Stomach (tissue), 4 donors: ENCODE results near the gene RNFT2.

ENCODE experiments used
- POLR2A ChIP-seq, 4 donors: fragments of 450-650 bp; IDR thresholded peaks; one replicate each; pipeline ENCODE4 v1.6.1; 2016; ENCODE audit warnings: antibody characterized with exemption in 4 of 4, control low read depth in 2 of 4, mild to moderate bottlenecking in 1 of 4, moderate library complexity in 1 of 4
- POLR2AphosphoS5 ChIP-seq, 3 donors: sonication (generic); formaldehyde crosslinking; IDR thresholded peaks; one replicate each; pipeline ENCODE4 v1.6.1; 2016; ENCODE audit warnings: antibody characterized with exemption in 3 of 3
- TF ChIP-seq, protein P1 (sequence below), 7 experiments: fragments of 450-650 bp in 4 of 7; fragments of 200-600 bp in 3 of 7; sonication (generic) in 3 of 7; IDR thresholded peaks; one replicate each; pipeline ENCODE4 v1.5.1; 2016 to 2019; ENCODE audit warnings: antibody characterized with exemption in 7 of 7, control low read depth in 2 of 7, mild to moderate bottlenecking in 1 of 7

DNA sequence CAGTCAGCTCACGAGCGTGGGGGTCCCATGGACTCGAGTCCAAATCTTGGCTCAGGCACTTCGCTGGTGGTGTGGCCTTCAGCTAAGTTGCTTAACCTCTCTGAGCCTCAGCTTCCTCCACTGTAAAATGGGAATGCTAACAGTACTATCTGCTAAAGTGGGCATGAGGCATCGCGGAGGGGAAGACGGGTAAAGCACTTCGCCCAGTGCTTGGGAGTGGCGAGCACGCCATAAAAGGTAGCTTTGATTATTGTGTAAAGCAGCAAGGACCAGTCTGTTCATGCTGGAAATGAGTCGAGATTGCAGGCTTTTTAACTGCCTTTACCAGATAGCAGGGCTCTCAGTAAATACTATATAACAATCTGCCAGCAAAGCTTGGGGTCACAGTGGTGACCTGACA is 118.6 kb downstream of the RNFT2 start:
- TF ChIP-seq POLR2AphosphoS5 (IDR thresholded peaks at IDR 0.05) (no peak), POLR2A (IDR thresholded peaks at IDR 0.05) (no peak)
- TF ChIP-seq, protein P1, sequence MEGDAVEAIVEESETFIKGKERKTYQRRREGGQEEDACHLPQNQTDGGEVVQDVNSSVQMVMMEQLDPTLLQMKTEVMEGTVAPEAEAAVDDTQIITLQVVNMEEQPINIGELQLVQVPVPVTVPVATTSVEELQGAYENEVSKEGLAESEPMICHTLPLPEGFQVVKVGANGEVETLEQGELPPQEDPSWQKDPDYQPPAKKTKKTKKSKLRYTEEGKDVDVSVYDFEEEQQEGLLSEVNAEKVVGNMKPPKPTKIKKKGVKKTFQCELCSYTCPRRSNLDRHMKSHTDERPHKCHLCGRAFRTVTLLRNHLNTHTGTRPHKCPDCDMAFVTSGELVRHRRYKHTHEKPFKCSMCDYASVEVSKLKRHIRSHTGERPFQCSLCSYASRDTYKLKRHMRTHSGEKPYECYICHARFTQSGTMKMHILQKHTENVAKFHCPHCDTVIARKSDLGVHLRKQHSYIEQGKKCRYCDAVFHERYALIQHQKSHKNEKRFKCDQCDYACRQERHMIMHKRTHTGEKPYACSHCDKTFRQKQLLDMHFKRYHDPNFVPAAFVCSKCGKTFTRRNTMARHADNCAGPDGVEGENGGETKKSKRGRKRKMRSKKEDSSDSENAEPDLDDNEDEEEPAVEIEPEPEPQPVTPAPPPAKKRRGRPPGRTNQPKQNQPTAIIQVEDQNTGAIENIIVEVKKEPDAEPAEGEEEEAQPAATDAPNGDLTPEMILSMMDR (IDR thresholded peaks at IDR 0.05), result no peak
